Measurements from ENCODE around the gene OGDHL. TPM values are rescaled to one million over a fixed set of nuclear protein-coding genes. Genes with fewer than 3 reads are reported as not detected.

The OGDHL gene
- total and polyA plus RNA-seq, 3 donors from 2014 or later: 6.4 to 16.6 (median 10.7) TPM

DNA sequence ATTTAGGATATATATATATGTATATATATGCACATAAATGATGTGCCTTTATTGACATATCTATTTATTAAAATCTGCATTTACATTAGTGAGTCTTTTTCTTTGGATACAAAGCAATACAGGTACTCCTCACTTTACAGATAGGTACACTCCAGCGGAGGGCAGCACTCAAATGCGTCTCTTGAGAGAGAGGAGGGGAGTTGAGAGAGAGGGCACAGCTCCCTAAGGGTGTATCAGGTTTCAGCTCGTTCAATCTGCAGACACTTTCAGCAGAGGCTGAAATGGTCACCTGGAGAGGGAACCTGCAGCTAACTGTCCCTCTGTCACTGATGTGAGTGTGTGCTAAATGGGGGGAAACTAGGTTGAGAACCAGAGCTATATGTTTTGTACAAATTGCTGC is 61.1 kb downstream of the OGDHL start:
- no peak for DNase-seq
- Histone ChIP-seq H3K4me1 (no peaks in the 10 kb centered on the region), H3K4me3 (no peak overlapping the region), H3K9me3 (no peaks in the 10 kb centered on the region), H3K36me3 (ENCODE audit: low read depth, missing control alignments) (no peaks in the 10 kb centered on the region), H3K27ac (no peak overlapping the region), H3K27me3 (no peaks in the 10 kb centered on the region)
- TF ChIP-seq POLR2A (IDR thresholded peaks at IDR 0.05) (no peak), CTCF (IDR thresholded peaks at IDR 0.05) (no peak)
- intact Hi-C loops (cut with DNase I; ENCODE audit: low total_unique reads): no loop called here
- WGBS, 2 donors: 15 to 17% methylated on average over 3 of the region's 3 CpGs

DNA sequence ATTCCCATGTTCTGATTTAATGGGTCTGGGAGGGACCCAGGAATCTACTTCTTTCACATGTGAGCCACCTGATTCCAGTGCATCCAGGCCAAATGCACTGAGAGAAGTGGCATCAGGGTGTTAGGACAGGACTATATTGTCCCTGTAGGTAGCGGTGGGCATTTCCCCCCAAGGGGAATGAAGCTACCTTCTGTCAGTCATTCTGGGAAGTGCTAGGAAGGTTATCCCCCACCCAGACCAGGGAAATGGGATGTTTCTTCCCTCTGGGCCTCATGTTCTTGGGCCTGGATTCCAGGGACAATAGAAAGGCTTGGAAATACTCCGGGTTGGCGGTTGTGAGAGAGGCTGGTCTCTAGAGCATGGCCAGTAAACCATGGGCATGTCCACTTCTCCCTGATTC is 61.9 kb downstream of the OGDHL start:
- TF ChIP-seq CTCF (IDR thresholded peaks at IDR 0.05) (no peak), POLR2A (IDR thresholded peaks at IDR 0.05) (no peak)
- Histone ChIP-seq H3K4me3 (no peak overlapping the region), H3K27me3 (no peaks in the 10 kb centered on the region), H3K27ac (no peak overlapping the region), H3K4me1 (no peaks in the 10 kb centered on the region), H3K36me3 (ENCODE audit: low read depth, missing control alignments) (no peaks in the 10 kb centered on the region), H3K9me3 (no peaks in the 10 kb centered on the region)
- no peak for DNase-seq
- 80 to 92% methylated on average over 2 to 3 of the region's 3 CpGs for WGBS, 2 donors
- intact Hi-C loops (cut with DNase I; ENCODE audit: low total_unique reads): no loop called here

DNA sequence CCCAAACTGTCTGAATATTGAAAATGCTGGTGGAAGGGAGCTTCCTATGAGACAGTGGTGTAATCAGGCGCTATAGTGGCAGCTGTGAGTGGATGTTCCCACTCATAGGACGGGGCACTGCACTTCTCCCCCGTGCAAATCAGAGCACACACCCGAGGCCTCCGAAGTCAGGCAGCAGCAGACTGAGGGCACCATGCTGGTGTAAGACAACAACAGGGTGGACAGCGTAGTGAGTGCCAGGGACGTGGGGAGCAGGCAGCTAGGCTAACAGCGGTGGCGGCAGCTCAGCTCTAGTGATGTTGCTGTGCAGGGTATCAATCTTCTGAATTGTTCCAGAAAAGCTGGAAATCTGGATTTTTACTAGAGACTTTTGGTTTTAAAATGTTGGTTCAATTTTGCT is 63.4 kb downstream of the OGDHL start:
- Histone ChIP-seq H3K4me1 (no peaks in the 10 kb centered on the region), H3K9me3 (no peaks in the 10 kb centered on the region), H3K27me3 (no peaks in the 10 kb centered on the region), H3K4me3 (no peak overlapping the region), H3K27ac (no peak overlapping the region), H3K36me3 (ENCODE audit: low read depth, missing control alignments) (no peaks in the 10 kb centered on the region)
- intact Hi-C loops (cut with DNase I; ENCODE audit: low total_unique reads): no loop called here
- DNase-seq: no peak
- TF ChIP-seq POLR2A (IDR thresholded peaks at IDR 0.05): no peak
- TF ChIP-seq CTCF (IDR thresholded peaks at IDR 0.05): no peak
- WGBS, 2 donors: 74 to 75% methylated on average over 7 to 9 of the region's 9 CpGs

- intact Hi-C loops (cut with DNase I; ENCODE audit: low total_unique reads): no loop called here
- WGBS, 2 donors: 80 to 87% methylated on average over 7 of the region's 7 CpGs
Observed at GRCh38 chr10:49696311-49696710, 65.8 kb downstream of the OGDHL start.

More at GRCh38 chr10:49696311-49696710, 65.8 kb downstream of the OGDHL start:
- no peak for DNase-seq
- Histone ChIP-seq H3K4me3 (no peak overlapping the region), H3K4me1 (no peaks in the 10 kb centered on the region), H3K27ac (no peak overlapping the region), H3K36me3 (ENCODE audit: low read depth, missing control alignments) (no peaks in the 10 kb centered on the region), H3K27me3 (no peaks in the 10 kb centered on the region), H3K9me3 (no peaks in the 10 kb centered on the region)
- no peak for TF ChIP-seq CTCF (IDR thresholded peaks at IDR 0.05)
- no peak for TF ChIP-seq POLR2A (IDR thresholded peaks at IDR 0.05)
